ENCODE measurements around the gene PCNA. TPM values are rescaled to one million over a fixed set of nuclear protein-coding genes. Genes with fewer than 3 reads are reported as not detected.

PCNA gene
- total RNA-seq, 4 donors from 2014 or later, result 26.6 to 51.7 (median 30.7) TPM

GRCh38 chr20:5136096-5136495 is 16.3 kb upstream of the PCNA start:
- TF ChIP-seq CTCF (IDR thresholded peaks at IDR 0.05; ENCODE audit: low read depth), result no peak

- no peak for TF ChIP-seq CTCF (IDR thresholded peaks at IDR 0.05; ENCODE audit: low read depth)
Measured at GRCh38 chr20:5135363-5136012, 15.7 kb upstream of the PCNA start.

GRCh38 chr20:5133998-5134397 is 14.2 kb upstream of the PCNA start:
- no peak for TF ChIP-seq CTCF (IDR thresholded peaks at IDR 0.05; ENCODE audit: low read depth)

GRCh38 chr20:5131502-5131901 is 11.7 kb upstream of the PCNA start:
- no peak for TF ChIP-seq CTCF (IDR thresholded peaks at IDR 0.05; ENCODE audit: low read depth)

- TF ChIP-seq CTCF (IDR thresholded peaks at IDR 0.05; ENCODE audit: low read depth), result no peak
Measured at GRCh38 chr20:5128886-5129285, 9.1 kb upstream of the PCNA start.

GRCh38 chr20:5127859-5128424 is 8.2 kb upstream of the PCNA start:
- TF ChIP-seq CTCF (IDR thresholded peaks at IDR 0.05; ENCODE audit: low read depth), result no peak

- TF ChIP-seq CTCF (IDR thresholded peaks at IDR 0.05; ENCODE audit: low read depth), result no peak
Measured at GRCh38 chr20:5127204-5127858, 7.6 kb upstream of the PCNA start.
